IMR-90 (cell line): Measurements from ENCODE around the gene CTRB1.

ENCODE experiments used
- BHLHE40 ChIP-seq: fragments of 150-350 bp; IDR thresholded peaks from 2 replicates; pipeline ENCODE4 v1.6.1; 2016; ENCODE audit warnings: mild to moderate bottlenecking, low read depth, low read length
- CEBPB ChIP-seq: IDR thresholded peaks from 2 replicates; pipeline ENCODE4 v1.6.1; 2012; ENCODE audit warnings: low read depth, low read length, improper control_type of control experiment
- FOS ChIP-seq: fragments of 150-350 bp; IDR thresholded peaks from 2 replicates; pipeline ENCODE4 v1.6.1; 2016; ENCODE audit warnings: low read depth, low read length
- MAFK ChIP-seq: IDR thresholded peaks from 2 replicates; pipeline ENCODE4 v1.6.1; 2012; ENCODE audit warnings: low read depth, low read length, improper control_type of control experiment
- MAZ ChIP-seq: IDR thresholded peaks from 2 replicates; pipeline ENCODE4 v1.6.1; 2012; ENCODE audit warnings: low read depth, mild to moderate bottlenecking, low read length, improper control_type of control experiment, moderate library complexity, borderline replicate concordance
- POLR2A ChIP-seq: IDR thresholded peaks from 2 replicates; pipeline ENCODE4 v1.6.1; 2012; ENCODE audit warnings: mild to moderate bottlenecking, low read depth, low read length
- RAD21 ChIP-seq: IDR thresholded peaks from 2 replicates; pipeline ENCODE4 v1.6.1; 2012; ENCODE audit warnings: low read length, improper control_type of control experiment
- SMC3 ChIP-seq: fragments of 150-350 bp; IDR thresholded peaks from 2 replicates; pipeline ENCODE4 v1.6.1; 2016; ENCODE audit warnings: low read depth, mild to moderate bottlenecking, antibody characterized with exemption, low read length, moderate library complexity
- TF ChIP-seq, protein P1 (sequence below): conservative IDR thresholded peaks from 2 replicates; pipeline ENCODE4 v1.5.1; 2012; ENCODE audit warnings: mild to moderate bottlenecking, low read depth, low read length, improper control_type of control experiment
- TF ChIP-seq, protein P2 (sequence below): fragments of 150-350 bp; IDR thresholded peaks from 2 replicates; pipeline ENCODE4 v1.6.1; 2017; ENCODE audit warnings: mild to moderate bottlenecking, antibody characterized with exemption, low read length, low read depth
- TF ChIP-seq, protein P3 (sequence below): fragments of 150-350 bp; IDR thresholded peaks from 2 replicates; pipeline ENCODE4 v1.6.1; 2016; ENCODE audit warnings: low read depth, mild to moderate bottlenecking, low read length, moderate library complexity, borderline replicate concordance

DNA sequence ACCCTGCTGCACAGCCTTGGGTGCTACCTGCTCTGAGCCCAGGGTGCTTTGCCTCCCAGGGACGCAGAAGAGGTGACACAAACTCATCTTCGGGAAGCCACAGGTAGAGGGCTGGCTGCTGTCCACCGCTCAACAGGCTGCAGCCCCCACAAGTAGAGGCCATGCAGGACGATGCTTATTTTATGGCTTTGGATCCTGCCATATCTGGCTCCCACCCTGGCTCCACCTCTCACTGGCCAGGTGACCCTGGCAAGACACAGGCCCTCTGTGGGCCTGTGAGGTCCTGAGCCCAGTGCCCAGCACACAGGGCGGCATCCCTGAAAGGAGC lies 44.0 kb downstream of the CTRB1 start:
- TF ChIP-seq FOS (no peak), BHLHE40 (no peak), POLR2A (no peak), MAFK (no peak), CEBPB (no peak), MAZ (no peak), SMC3 (no peak), RAD21 (no peak)
- TF ChIP-seq, protein P1, sequence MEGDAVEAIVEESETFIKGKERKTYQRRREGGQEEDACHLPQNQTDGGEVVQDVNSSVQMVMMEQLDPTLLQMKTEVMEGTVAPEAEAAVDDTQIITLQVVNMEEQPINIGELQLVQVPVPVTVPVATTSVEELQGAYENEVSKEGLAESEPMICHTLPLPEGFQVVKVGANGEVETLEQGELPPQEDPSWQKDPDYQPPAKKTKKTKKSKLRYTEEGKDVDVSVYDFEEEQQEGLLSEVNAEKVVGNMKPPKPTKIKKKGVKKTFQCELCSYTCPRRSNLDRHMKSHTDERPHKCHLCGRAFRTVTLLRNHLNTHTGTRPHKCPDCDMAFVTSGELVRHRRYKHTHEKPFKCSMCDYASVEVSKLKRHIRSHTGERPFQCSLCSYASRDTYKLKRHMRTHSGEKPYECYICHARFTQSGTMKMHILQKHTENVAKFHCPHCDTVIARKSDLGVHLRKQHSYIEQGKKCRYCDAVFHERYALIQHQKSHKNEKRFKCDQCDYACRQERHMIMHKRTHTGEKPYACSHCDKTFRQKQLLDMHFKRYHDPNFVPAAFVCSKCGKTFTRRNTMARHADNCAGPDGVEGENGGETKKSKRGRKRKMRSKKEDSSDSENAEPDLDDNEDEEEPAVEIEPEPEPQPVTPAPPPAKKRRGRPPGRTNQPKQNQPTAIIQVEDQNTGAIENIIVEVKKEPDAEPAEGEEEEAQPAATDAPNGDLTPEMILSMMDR: no peak
- TF ChIP-seq, protein P2, sequence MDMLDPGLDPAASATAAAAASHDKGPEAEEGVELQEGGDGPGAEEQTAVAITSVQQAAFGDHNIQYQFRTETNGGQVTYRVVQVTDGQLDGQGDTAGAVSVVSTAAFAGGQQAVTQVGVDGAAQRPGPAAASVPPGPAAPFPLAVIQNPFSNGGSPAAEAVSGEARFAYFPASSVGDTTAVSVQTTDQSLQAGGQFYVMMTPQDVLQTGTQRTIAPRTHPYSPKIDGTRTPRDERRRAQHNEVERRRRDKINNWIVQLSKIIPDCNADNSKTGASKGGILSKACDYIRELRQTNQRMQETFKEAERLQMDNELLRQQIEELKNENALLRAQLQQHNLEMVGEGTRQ: no peak
- TF ChIP-seq, protein P3, sequence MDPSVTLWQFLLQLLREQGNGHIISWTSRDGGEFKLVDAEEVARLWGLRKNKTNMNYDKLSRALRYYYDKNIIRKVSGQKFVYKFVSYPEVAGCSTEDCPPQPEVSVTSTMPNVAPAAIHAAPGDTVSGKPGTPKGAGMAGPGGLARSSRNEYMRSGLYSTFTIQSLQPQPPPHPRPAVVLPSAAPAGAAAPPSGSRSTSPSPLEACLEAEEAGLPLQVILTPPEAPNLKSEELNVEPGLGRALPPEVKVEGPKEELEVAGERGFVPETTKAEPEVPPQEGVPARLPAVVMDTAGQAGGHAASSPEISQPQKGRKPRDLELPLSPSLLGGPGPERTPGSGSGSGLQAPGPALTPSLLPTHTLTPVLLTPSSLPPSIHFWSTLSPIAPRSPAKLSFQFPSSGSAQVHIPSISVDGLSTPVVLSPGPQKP: no peak
